Uterus (tissue), 4 donors: Measurements from ENCODE around the gene HAPLN2. TPM values are rescaled to one million over a fixed set of nuclear protein-coding genes. Genes with fewer than 3 reads are reported as not detected.
"Not testable (repeated sequence)": the region's sequence is repeated elsewhere in the genome, so short reads cannot be mapped to it uniquely, and the experiment has no call there.

ENCODE experiments used
- DNase-seq, 2 donors: peaks; one replicate each; pipeline ENCODE4 v3.0.0-alpha.2; 2019 to 2020
- H3K27ac ChIP-seq, 2 donors: fragments of 200-600 bp; sonication (generic); 1 replicate in 1 of 2; 2 replicates in 1 of 2; pipeline ENCODE4 v1.5.1; 2016 to 2018
- H3K27me3 ChIP-seq, 2 donors: fragments of 200-600 bp; sonication (generic); one replicate each; pipeline ENCODE4 v1.5.1; 2018 to 2019; ENCODE audit warnings: control low read depth in 1 of 2
- H3K36me3 ChIP-seq, 2 donors: fragments of 200-600 bp; sonication (generic); one replicate each; pipeline ENCODE4 v1.5.1; 2019; ENCODE audit warnings: control low read depth in 1 of 2
- H3K4me1 ChIP-seq, 2 donors: fragments of 200-600 bp; sonication (generic); one replicate each; pipeline ENCODE4 v1.5.1; 2018 to 2019; ENCODE audit warnings: control low read depth in 1 of 2
- H3K4me3 ChIP-seq, 2 donors: fragments of 200-600 bp; sonication (generic); 1 replicate in 1 of 2; 2 replicates in 1 of 2; pipeline ENCODE4 v1.5.1; 2018 to 2019; ENCODE audit warnings: mild to moderate bottlenecking in 1 of 2
- H3K9me3 ChIP-seq, 2 donors: fragments of 200-600 bp; sonication (generic); one replicate each; pipeline ENCODE4 v1.5.1; 2019; ENCODE audit warnings: control low read depth in 1 of 2
- CTCF ChIP-seq, 4 experiments: fragments of 200-600 bp in 2 of 4; fragments of 450-650 bp in 2 of 4; sonication (generic) in 2 of 4; IDR thresholded peaks; one replicate each; pipeline ENCODE4 v1.5.1; 2016 to 2019; ENCODE audit warnings: antibody characterized with exemption in 4 of 4, mild to moderate bottlenecking in 2 of 4, moderate library complexity in 1 of 4
- POLR2A ChIP-seq, 2 donors: fragments of 450-650 bp; IDR thresholded peaks; one replicate each; pipeline ENCODE4 v1.6.1; 2016; ENCODE audit warnings: antibody characterized with exemption in 2 of 2, mild to moderate bottlenecking in 1 of 2, moderate library complexity in 1 of 2
- intact Hi-C: fragments of 100-400 bp; cut with DNase I; formaldehyde crosslinking; loops from one replicate; pipeline ENCODE4 v1.15.1; 2023; ENCODE audit warnings: low total_unique reads
- total RNA-seq, 4 donors: library from RNA; depleted of rRNA in 3 of 4; stranded (reverse); fragments of >200 nt in 3 of 4; gene quantifications; one replicate each; pipeline versions ENCODE4 v1.1.0 to v1.2.4, GENCODE V29; 2014 to 2023
- donor health status: DM: yes; HTN: yes; CAD: no.

The HAPLN2 gene
- total RNA-seq, 4 donors from 2014 or later: 0.77 to 3.9 TPM; not detected in 2

GRCh38 chr1:156601122-156601830 is 17.9 kb upstream of the HAPLN2 start, which contains the start of gene GPATCH4:
TSS of gene GPATCH4 (minus strand) at chr1:156601479.
- peak in 1 of 2 donors; percentile 36 for TF ChIP-seq POLR2A (IDR thresholded peaks at IDR 0.05)
- no peak for TF ChIP-seq CTCF (IDR thresholded peaks at IDR 0.05)
- peak; percentile 84 to 86 for DNase-seq
- intact Hi-C loops: loop anchor here (10.0 kb wide), 1 partner anchor 146 kb away; no protein-coding TSS in a partner anchor
- Histone ChIP-seq H3K9me3 (no peaks in the 10 kb centered on the region), H3K36me3 (no peaks in the 10 kb centered on the region), H3K4me1 (peaks cover 0 to 11% of the 10 kb centered on the region in 2 donors), H3K27ac (peak within 1 kb of the TSS; percentile 66 to 88), H3K4me3 (peak within 1 kb of the TSS; percentile 54 to 86), H3K27me3 (no peaks in the 10 kb centered on the region)

- Histone ChIP-seq H3K4me1 (peaks cover 0 to 11% of the 10 kb centered on the region in 2 donors), H3K36me3 (no peaks in the 10 kb centered on the region), H3K4me3 (peak overlapping the region; percentile 54 to 86), H3K27me3 (no peaks in the 10 kb centered on the region), H3K9me3 (no peaks in the 10 kb centered on the region), H3K27ac (peak overlapping the region; percentile 66 to 88)
- TF ChIP-seq CTCF (IDR thresholded peaks at IDR 0.05): no peak
- TF ChIP-seq POLR2A (IDR thresholded peaks at IDR 0.05): no peak
- DNase-seq: no peak
- intact Hi-C loops: loop anchor here (10.0 kb wide), 1 partner anchor 147 kb away; no protein-coding TSS in a partner anchor
Observed at GRCh38 chr1:156601892-156602291, 17.3 kb upstream of the HAPLN2 start.

- no peak for DNase-seq
- Histone ChIP-seq H3K9me3 (no peaks in the 10 kb centered on the region), H3K27me3 (no peaks in the 10 kb centered on the region), H3K27ac (no peak overlapping the region), H3K4me3 (no peak overlapping the region), H3K36me3 (no peaks in the 10 kb centered on the region), H3K4me1 (peaks cover 0 to 11% of the 10 kb centered on the region in 2 donors)
- TF ChIP-seq CTCF (IDR thresholded peaks at IDR 0.05): no peak
- TF ChIP-seq POLR2A (IDR thresholded peaks at IDR 0.05): no peak
- intact Hi-C loops: loop anchor here (10.0 kb wide), 1 partner anchor 148 kb away; no protein-coding TSS in a partner anchor
Observed at GRCh38 chr1:156602557-156602993, 16.6 kb upstream of the HAPLN2 start.

- not testable (repeated sequence) for H3K4me3 ChIP-seq, H3K4me1 ChIP-seq, H3K27me3 ChIP-seq, H3K27ac ChIP-seq, DNase-seq, H3K9me3 ChIP-seq, H3K36me3 ChIP-seq
- intact Hi-C loops: loop anchor here (10.0 kb wide), 1 partner anchor 153 kb away; no protein-coding TSS in a partner anchor
Observed at GRCh38 chr1:156607344-156607743, 11.9 kb upstream of the HAPLN2 start.

- H3K27ac ChIP-seq: no peak overlapping the region
- H3K4me3 ChIP-seq: no peak overlapping the region
- DNase-seq: peak; percentile 53 to 69
- H3K36me3 ChIP-seq: no peaks in the 10 kb centered on the region
- H3K9me3 ChIP-seq: no peaks in the 10 kb centered on the region
- intact Hi-C loops: loop anchor here (10.0 kb wide), 1 partner anchor 153 kb away; no protein-coding TSS in a partner anchor
- TF ChIP-seq POLR2A (IDR thresholded peaks at IDR 0.05) (no peak), CTCF (IDR thresholded peaks at IDR 0.05) (peak; percentile 81 to 90 (median 85))
- H3K27me3 ChIP-seq: no peaks in the 10 kb centered on the region
- H3K4me1 ChIP-seq: no peaks in the 10 kb centered on the region
Observed at GRCh38 chr1:156608036-156608674, 11.1 kb upstream of the HAPLN2 start.
